Measurements from ENCODE around the gene SKIC2. TPM values are rescaled to one million over a fixed set of nuclear protein-coding genes. Genes with fewer than 3 reads are reported as not detected.
"Not testable (repeated sequence)": the region's sequence is repeated elsewhere in the genome, so short reads cannot be mapped to it uniquely, and the experiment has no call there.

The SKIC2 gene
- total RNA-seq, 1 donor from 2014 or later, result 49.1 TPM

DNA sequence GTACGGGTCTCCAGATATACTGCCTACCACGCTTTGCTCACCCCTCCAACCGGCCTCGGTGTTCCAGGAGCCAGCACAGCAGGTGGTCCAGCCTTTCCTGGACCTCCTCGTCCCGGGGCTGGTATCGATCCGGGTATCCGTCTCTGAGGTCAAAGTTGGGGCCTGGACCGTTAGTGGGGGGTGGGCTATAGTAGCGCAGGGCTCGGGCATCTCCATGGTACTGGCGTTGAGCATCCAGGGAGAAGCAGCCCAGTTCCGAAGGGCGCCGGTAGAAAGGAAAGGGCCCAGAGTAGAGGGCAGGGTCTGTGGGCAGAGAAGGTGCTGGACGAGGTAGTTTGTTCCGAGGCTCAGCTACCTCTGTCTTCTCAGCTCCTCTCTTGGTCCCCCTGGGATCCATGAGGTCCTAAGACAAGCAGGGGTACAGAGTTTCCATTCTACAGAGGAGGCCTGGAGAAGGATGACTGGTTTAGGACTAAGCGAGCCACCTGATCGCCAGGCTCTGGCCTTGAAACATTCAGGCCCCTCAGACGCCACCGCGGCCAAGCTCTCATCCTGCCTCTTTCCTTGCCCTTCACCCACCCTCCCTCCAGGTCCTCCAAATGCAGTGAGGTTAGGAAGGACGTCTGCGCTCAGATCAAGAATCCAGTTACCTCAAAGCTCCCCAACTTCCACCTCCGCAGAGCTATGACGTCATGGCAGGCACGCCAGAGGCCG is 12.5 kb downstream of the SKIC2 start:
- TF ChIP-seq CTCF (IDR thresholded peaks at IDR 0.05; ENCODE audit: insufficient read depth, low read length, poor library complexity, severe bottlenecking), result no peak
- H3K36me3 ChIP-seq (ENCODE audit: control insufficient read depth, insufficient read depth, low read length), result peaks cover 4% of the 10 kb centered on the region
- peak overlapping the region; percentile 89 for H3K4me3 ChIP-seq (ENCODE audit: low read depth, low read length)
- DNase-seq (ENCODE audit: low read depth), result no peak
- no peaks in the 10 kb centered on the region for H3K27me3 ChIP-seq (ENCODE audit: control insufficient read depth, insufficient read depth, low read length)

DNA sequence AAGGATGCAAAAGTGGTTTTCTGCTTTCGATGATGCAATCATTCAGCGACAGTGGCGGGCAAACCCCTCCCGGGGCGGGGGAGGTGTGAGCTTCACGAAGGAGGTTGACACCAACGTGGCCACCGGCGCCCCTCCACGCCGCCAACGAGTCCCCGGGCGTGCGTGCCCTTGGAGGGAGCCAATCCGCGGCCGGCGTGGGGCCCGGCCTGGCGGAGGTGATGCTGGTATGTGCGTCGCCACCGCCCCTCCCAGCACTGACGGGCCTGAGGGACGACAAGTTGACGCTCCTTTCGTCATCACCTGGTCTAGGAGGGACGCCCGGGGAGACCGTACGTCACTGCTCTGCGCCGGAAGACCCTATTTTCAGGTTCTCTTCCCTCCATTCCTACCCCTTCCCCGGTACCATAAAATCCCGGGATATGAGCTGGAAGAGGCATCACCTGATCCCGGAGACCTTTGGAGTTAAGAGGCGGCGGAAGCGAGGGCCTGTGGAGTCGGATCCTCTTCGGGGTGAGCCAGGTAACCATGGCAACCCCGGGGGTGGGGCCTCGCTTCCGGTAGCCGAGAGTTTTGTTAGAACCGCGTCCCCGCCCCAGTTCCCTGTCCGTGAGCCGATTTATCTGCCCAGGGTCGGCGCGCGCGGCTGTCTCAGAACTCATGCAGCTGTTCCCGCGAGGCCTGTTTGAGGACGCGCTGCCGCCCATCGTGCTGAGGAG is 13.2 kb downstream of the SKIC2 start, which contains the start of gene DXO:
Gene DXO, minus strand, starts transcription at position 146 of the 716 bp plus-strand sequence. CDS start 463 bp downstream, outside the sequence.
- peak; percentile 89 for DNase-seq (ENCODE audit: low read depth)
- Histone ChIP-seq H3K27me3 (ENCODE audit: control insufficient read depth, insufficient read depth, low read length) (no peaks in the 10 kb centered on the region), H3K36me3 (ENCODE audit: control insufficient read depth, insufficient read depth, low read length) (peaks cover 2% of the 10 kb centered on the region), H3K4me3 (ENCODE audit: low read depth, low read length) (peak within 1 kb of the TSS; percentile 89)
- no peak for TF ChIP-seq CTCF (IDR thresholded peaks at IDR 0.05; ENCODE audit: insufficient read depth, low read length, poor library complexity, severe bottlenecking)

GRCh38 chr6:31972709-31973350 is 13.9 kb downstream of the SKIC2 start:
- no peak for DNase-seq (ENCODE audit: low read depth)
- TF ChIP-seq CTCF (IDR thresholded peaks at IDR 0.05; ENCODE audit: insufficient read depth, low read length, poor library complexity, severe bottlenecking), result no peak
- H3K4me3 ChIP-seq (ENCODE audit: low read depth, low read length), result peak overlapping the region; percentile 89
- no peaks in the 10 kb centered on the region for H3K27me3 ChIP-seq (ENCODE audit: control insufficient read depth, insufficient read depth, low read length)
- peaks cover 2% of the 10 kb centered on the region for H3K36me3 ChIP-seq (ENCODE audit: control insufficient read depth, insufficient read depth, low read length)

- DNase-seq (ENCODE audit: low read depth), result not testable (repeated sequence)
Measured at GRCh38 chr6:31976065-31976464, 17.1 kb downstream of the SKIC2 start.

GRCh38 chr6:31977816-31978431 is 18.9 kb downstream of the SKIC2 start:
- TF ChIP-seq CTCF (IDR thresholded peaks at IDR 0.05; ENCODE audit: insufficient read depth, low read length, poor library complexity, severe bottlenecking), result no peak
- H3K27me3 ChIP-seq (ENCODE audit: control insufficient read depth, insufficient read depth, low read length), result no peaks in the 10 kb centered on the region
- no peak for DNase-seq (ENCODE audit: low read depth)
- H3K4me3 ChIP-seq (ENCODE audit: low read depth, low read length), result no peak overlapping the region
- no peaks in the 10 kb centered on the region for H3K36me3 ChIP-seq (ENCODE audit: control insufficient read depth, insufficient read depth, low read length)

More at GRCh38 chr6:31976065-31976464, 17.1 kb downstream of the SKIC2 start:
- H3K27me3 ChIP-seq (ENCODE audit: control insufficient read depth, insufficient read depth, low read length); H3K4me3 ChIP-seq (ENCODE audit: low read depth, low read length); H3K36me3 ChIP-seq (ENCODE audit: control insufficient read depth, insufficient read depth, low read length): not testable (repeated sequence)

GRCh38 chr6:31978831-31979230 is 19.9 kb downstream of the SKIC2 start:
- Histone ChIP-seq H3K27me3 (ENCODE audit: control insufficient read depth, insufficient read depth, low read length) (no peaks in the 10 kb centered on the region), H3K4me3 (ENCODE audit: low read depth, low read length) (no peak overlapping the region), H3K36me3 (ENCODE audit: control insufficient read depth, insufficient read depth, low read length) (no peaks in the 10 kb centered on the region)
- DNase-seq (ENCODE audit: low read depth), result no peak
- TF ChIP-seq CTCF (IDR thresholded peaks at IDR 0.05; ENCODE audit: insufficient read depth, low read length, poor library complexity, severe bottlenecking), result no peak
